Activated CD4-positive, alpha-beta memory T cell treated with anti-CD3 and anti-CD28 coated beads for 36 hours (primary cell): ENCODE measurements around the gene SIPA1L3. TPM values are rescaled to one million over a fixed set of nuclear protein-coding genes. Genes with fewer than 3 reads are reported as not detected.
A peak's percentile ranks its signal among the peaks of the same experiment; 100 is the strongest.
"Not testable (repeated sequence)": the region's sequence is repeated elsewhere in the genome, so short reads cannot be mapped to it uniquely, and the experiment has no call there.

Source experiments
- CTCF ChIA-PET: fragments of 350-600 bp; sonication (Branson Sonifier 250); formaldehyde crosslinking; loops from one replicate; lab custom pipeline; 2021; ENCODE audit warnings: antibody characterized with exemption, inconsistent platforms; lab: Charles Lee
- POLR2A ChIA-PET: fragments of 350-600 bp; sonication (Branson Sonifier 250); formaldehyde crosslinking; loops from one replicate; lab custom pipeline; 2021; ENCODE audit warnings: antibody characterized with exemption; lab: Charles Lee
- DNase-seq: peaks from one replicate; pipeline ENCODE4 v3.0.0-alpha.2; 2020
- H3K27ac Mint-ChIP-seq: one replicate; pipeline ENCODE4 v1.8.0; 2021; ENCODE audit warnings: mixed read lengths
- H3K27me3 Mint-ChIP-seq: one replicate; pipeline ENCODE4 v1.8.0; 2021; ENCODE audit warnings: mixed read lengths
- H3K36me3 Mint-ChIP-seq: one replicate; pipeline ENCODE4 v1.8.0; 2021; ENCODE audit warnings: mixed read lengths
- H3K4me1 Mint-ChIP-seq: one replicate; pipeline ENCODE4 v1.8.0; 2021; ENCODE audit warnings: low read depth, mixed read lengths
- H3K4me3 Mint-ChIP-seq: one replicate; pipeline ENCODE4 v1.8.0; 2021; ENCODE audit warnings: mild to moderate bottlenecking, mixed read lengths
- H3K9me3 Mint-ChIP-seq: one replicate; pipeline ENCODE4 v1.8.0; 2021; ENCODE audit warnings: mixed read lengths
- intact Hi-C: fragments of 100-400 bp; cut with micrococcal nuclease; formaldehyde crosslinking; loops from one replicate; pipeline ENCODE4 v1.15.1; 2023
- total RNA-seq, 2 experiments: library from RNA; stranded (reverse); gene quantifications; one replicate each; pipeline ENCODE4 v1.2.3, GENCODE V29; 2021

SIPA1L3 gene
- total RNA-seq, 2 experiments from 2014 or later: 10.3 to 12.1 TPM

DNA sequence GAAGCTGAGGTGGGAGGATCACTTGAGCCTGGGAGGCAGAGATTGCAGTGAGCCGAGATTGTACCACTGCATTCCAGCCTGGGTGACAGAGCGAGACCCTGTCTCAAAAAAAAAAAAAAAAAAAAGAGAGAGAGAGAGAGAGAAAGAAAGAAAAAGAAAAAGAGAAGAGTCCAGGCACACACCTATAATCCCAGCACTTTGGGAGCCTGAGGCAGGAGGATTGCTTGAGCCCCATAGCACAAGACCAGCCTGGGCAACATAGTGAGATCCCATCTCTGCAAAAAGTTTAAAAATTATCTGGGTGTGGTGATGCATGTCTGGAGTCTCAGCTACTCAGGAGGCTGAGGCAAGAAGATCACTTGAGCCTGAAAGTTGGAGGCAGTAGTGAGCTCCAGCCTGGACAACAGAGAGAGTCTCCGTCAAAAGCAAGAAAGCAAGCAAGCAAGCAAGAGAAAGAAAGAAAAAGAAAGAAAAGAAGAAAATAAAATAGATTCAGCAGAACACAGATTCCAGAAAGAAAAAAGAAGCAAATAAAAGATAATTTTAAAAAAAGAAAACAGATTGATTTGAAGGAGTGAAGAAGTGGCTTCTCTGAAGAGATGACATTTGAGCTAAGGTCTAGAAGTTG lies 323.6 kb downstream of the SIPA1L3 start:
- CTCF ChIA-PET: interaction anchor here (1.0 to 2.4 kb wide), 3 partner anchors 35 to 136 kb away, joined by 4 to 8 read pairs (median 6); partner anchors contain the start of genes CATSPERG and SPINT2
- H3K4me3 Mint-ChIP-seq, H3K27ac Mint-ChIP-seq, H3K36me3 Mint-ChIP-seq, H3K9me3 Mint-ChIP-seq, DNase-seq, intact Hi-C loops: not testable (repeated sequence)
- POLR2A ChIA-PET: interaction anchor here (0.8 kb wide), 1 partner anchor 144 kb away, joined by 4 read pairs; the partner anchor contains the start of gene PSMD8
- Mint-ChIP-seq H3K27me3 (peaks cover 38% of the 10 kb centered on the region), H3K4me1 (peaks cover 12% of the 10 kb centered on the region)

DNA sequence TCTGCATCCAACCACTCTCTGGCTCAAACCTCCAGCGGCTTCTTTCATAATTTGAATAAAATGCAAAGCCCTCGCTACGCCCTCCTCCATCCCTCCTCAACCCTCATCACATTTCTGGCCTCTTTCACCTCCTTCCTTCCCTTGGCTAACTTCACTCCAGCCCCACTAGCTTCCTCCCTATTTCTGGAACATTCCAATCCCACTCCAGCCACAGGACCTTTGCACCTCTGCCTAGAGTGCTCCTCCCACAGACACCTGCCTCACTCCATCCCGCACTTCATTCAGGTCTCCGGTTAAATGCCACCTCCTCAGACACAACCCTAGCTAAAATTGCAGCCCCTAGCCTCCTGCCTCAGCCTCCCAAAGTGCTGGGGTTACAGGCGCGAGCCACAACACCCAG lies 324.9 kb downstream of the SIPA1L3 start:
- Mint-ChIP-seq H3K9me3 (no peaks in the 10 kb centered on the region), H3K4me1 (peaks cover 12% of the 10 kb centered on the region), H3K36me3 (no peaks in the 10 kb centered on the region), H3K27me3 (peaks cover 29% of the 10 kb centered on the region), H3K27ac (no peak overlapping the region), H3K4me3 (no peak overlapping the region)
- ChIA-PET CTCF (interaction anchor here (1.0 to 1.6 kb wide), 3 partner anchors 12 to 330 kb away, joined by 3 to 6 read pairs (median 5); partner anchors contain the start of gene CATSPERG), POLR2A (no interaction called here)
- no peak for DNase-seq
- intact Hi-C loops: loop anchor here (2.0 kb wide), 1 partner anchor 105 kb away; no protein-coding TSS in a partner anchor

DNA sequence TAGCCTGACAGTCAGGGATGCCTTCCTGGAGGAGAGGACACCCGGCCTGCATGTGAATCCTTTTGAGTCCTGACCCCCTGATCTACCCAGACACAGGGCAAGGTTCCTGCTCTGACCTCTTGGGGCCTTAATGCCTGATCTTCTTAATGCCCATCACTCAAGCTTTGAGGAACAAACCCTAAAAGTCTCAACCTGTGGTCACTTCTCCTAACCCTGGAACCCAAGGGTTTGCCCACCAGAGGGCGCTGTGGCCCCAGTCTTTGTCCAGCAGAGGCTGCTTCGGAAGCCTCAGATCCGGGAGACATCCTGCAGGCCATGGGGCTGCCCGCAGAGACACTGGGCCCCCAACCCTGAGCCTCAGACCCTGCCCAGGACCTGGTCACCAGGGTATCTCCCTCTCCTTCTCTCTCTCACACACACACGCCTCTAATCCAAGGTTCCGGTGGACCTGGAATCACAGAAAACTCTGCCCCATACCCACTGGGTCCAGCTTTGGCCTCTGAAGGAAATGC lies 326.8 kb downstream of the SIPA1L3 start:
- intact Hi-C loops: loop anchor here (2.0 kb wide), 1 partner anchor 103 kb away; no protein-coding TSS in a partner anchor
- peak; percentile 90 for DNase-seq
- H3K9me3 Mint-ChIP-seq: no peaks in the 10 kb centered on the region
- H3K36me3 Mint-ChIP-seq: no peaks in the 10 kb centered on the region
- H3K4me3 Mint-ChIP-seq: no peak overlapping the region
- POLR2A ChIA-PET: no interaction called here
- peaks cover 23% of the 10 kb centered on the region for H3K27me3 Mint-ChIP-seq
- CTCF ChIA-PET: interaction anchor here (0.5 to 3.1 kb wide), 13 partner anchors 8 to 331 kb away, joined by 3 to 16 read pairs (median 4); partner anchors contain the start of genes CATSPERG, FAM98C and PSMD8
- peaks cover 3% of the 10 kb centered on the region for H3K4me1 Mint-ChIP-seq
- H3K27ac Mint-ChIP-seq: peak overlapping the region; percentile 8

DNA sequence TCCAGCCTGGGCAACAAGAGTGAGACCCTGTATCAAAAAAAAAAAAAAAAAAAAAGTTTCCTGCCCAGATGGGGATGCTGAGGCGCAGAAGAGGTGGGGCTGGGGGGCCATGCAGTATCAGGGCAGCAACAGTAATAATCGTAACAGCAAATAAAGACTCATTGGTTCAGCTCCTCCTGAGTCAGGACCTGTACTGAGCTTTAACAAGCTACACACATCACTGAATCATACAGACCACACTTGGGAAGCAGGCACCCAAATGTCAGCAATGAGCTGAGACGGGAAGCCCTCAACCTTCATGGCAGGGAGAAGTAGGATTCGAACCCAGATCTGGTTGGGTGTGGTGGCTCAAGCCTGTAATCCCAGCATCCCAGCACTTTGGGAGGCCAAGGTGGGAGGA lies 327.6 kb downstream of the SIPA1L3 start:
- intact Hi-C loops: no loop called here
- H3K27me3 Mint-ChIP-seq: peaks cover 22% of the 10 kb centered on the region

DNA sequence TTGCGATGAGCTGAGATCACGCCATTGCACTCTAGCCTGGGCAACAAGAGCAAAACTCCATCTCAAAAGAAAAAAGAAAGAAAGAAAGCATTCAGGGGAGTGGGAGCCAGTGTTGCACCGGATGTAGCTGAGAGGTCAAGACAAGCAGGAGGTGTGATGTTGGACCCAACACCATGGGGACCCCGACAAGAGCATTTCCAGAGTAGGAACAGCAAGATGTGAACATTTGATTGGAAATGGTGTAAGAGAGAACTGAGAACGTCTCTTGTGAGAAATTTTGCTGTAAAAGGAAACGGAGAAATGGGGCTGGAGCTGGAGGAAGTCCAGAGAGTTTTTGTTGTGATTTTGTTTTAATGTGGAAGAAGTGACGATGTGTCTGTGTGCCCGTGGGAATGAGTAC lies 332.8 kb downstream of the SIPA1L3 start:
- DNase-seq: no peak
- ChIA-PET POLR2A (no interaction called here), CTCF (interaction anchor here (0.7 to 5.1 kb wide), 2 partner anchors 95 to 230 kb away, joined by 3 to 47 read pairs; partner anchors contain the start of gene CATSPERG)
- intact Hi-C loops: no loop called here
- Mint-ChIP-seq H3K27me3 (peaks cover 5% of the 10 kb centered on the region), H3K4me3 (no peak overlapping the region), H3K4me1 (peaks cover 2% of the 10 kb centered on the region), H3K27ac (no peak overlapping the region), H3K36me3 (no peaks in the 10 kb centered on the region), H3K9me3 (no peaks in the 10 kb centered on the region)

More for the DNA sequence above, 327.6 kb downstream of the SIPA1L3 start:
- ChIA-PET POLR2A (no interaction called here), CTCF (interaction anchor here (0.5 to 3.1 kb wide), 15 partner anchors 8 to 606 kb away, joined by 3 to 16 read pairs (median 4); partner anchors contain the start of genes CATSPERG, PPP1R14A, PSMD8 and SIPA1L3)
- DNase-seq: no peak
- no peaks in the 10 kb centered on the region for H3K9me3 Mint-ChIP-seq
- H3K4me3 Mint-ChIP-seq: no peak overlapping the region
- no peaks in the 10 kb centered on the region for H3K36me3 Mint-ChIP-seq
- no peak overlapping the region for H3K27ac Mint-ChIP-seq
- H3K4me1 Mint-ChIP-seq: no peaks in the 10 kb centered on the region

DNA sequence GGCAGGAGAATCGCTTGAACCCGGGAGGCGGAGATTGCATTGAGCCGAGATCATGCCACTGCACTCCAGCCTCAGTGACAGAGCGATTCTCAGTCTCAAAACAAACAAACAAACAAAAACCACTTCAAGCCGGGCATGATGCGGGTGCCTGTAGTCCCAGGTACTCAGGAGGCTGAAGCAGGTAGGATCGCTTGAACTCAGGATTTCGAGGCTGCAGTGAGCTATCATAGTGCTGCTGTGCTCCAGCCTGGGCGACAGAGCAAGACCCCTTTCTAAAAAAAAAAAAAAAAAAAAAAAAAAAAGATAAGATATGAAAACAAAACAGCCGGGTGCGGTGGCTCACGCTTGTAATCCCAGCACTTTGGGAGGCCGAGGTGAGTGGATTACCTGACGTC lies 336.3 kb downstream of the SIPA1L3 start:
- H3K9me3 Mint-ChIP-seq: no peaks in the 10 kb centered on the region
- POLR2A ChIA-PET: interaction anchor here (0.6 kb wide), 1 partner anchor 35 kb away, joined by 3 read pairs; no protein-coding TSS in a partner anchor
- no peak overlapping the region for H3K4me3 Mint-ChIP-seq
- no peak overlapping the region for H3K27ac Mint-ChIP-seq
- peaks cover 2% of the 10 kb centered on the region for H3K4me1 Mint-ChIP-seq
- H3K27me3 Mint-ChIP-seq: no peaks in the 10 kb centered on the region
- intact Hi-C loops: no loop called here
- H3K36me3 Mint-ChIP-seq: no peaks in the 10 kb centered on the region
- DNase-seq: no peak
- CTCF ChIA-PET: interaction anchor here (0.7 to 5.1 kb wide), 15 partner anchors 9 to 904 kb away, joined by 3 to 47 read pairs (median 7); partner anchors contain the start of genes CATSPERG, FAM98C, KCNK6 and PSMD8

DNA sequence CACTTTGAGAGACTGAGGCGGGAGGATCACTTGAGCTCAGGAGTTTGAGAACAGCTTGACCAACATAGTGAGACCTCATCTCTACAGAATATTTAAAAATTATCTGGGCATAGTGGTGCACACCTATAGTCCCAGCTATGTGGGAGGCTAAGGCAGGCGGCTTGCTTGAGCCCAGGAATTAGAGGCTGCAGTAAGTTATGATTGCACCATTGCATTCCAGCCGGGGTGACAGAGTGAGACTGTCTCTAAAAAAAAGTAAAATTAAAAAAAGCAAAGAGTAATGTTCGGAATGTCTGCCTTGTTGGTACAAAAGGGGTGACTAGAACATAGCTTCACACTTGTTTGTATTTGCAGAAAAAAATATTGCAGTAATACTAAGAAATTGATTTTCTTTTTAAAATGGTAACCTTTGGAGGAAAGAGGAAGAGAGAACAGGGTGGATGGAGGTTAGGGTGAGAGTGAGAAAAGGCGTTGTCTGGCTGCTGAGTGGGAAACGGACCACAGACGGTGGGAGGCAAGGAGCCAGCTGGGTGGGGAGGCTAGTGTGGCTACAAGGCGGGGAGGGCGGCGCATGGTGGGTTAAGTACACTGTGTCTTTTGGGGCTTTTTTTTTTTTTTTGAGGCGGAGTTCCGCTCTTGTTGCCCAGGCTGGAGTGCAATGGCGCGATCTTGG lies 339.0 kb downstream of the SIPA1L3 start:
- H3K4me1 Mint-ChIP-seq: peaks cover 2% of the 10 kb centered on the region
- ChIA-PET POLR2A (no interaction called here), CTCF (interaction anchor here (0.9 to 2.2 kb wide), 5 partner anchors 74 to 343 kb away, joined by 3 to 6 read pairs (median 5); partner anchors contain the start of genes CATSPERG and KCNK6)
- no peak for DNase-seq
- no peak overlapping the region for H3K4me3 Mint-ChIP-seq
- H3K27ac Mint-ChIP-seq: no peak overlapping the region
- H3K27me3 Mint-ChIP-seq: no peaks in the 10 kb centered on the region
- H3K36me3 Mint-ChIP-seq: no peaks in the 10 kb centered on the region
- intact Hi-C loops: no loop called here
- no peaks in the 10 kb centered on the region for H3K9me3 Mint-ChIP-seq

- H3K36me3 Mint-ChIP-seq: no peaks in the 10 kb centered on the region
- H3K27me3 Mint-ChIP-seq: peaks cover 3% of the 10 kb centered on the region
- H3K27ac Mint-ChIP-seq: no peak overlapping the region
- no peak overlapping the region for H3K4me3 Mint-ChIP-seq
- H3K9me3 Mint-ChIP-seq: no peaks in the 10 kb centered on the region
- ChIA-PET POLR2A (interaction anchor here (0.7 kb wide), 1 partner anchor 428 kb away, joined by 4 read pairs; no protein-coding TSS in a partner anchor), CTCF (interaction anchor here (1.3 to 2.1 kb wide), 3 partner anchors 89 to 344 kb away, joined by 3 to 6 read pairs (median 5); partner anchors contain the start of gene CATSPERG)
- H3K4me1 Mint-ChIP-seq: peaks cover 2% of the 10 kb centered on the region
- intact Hi-C loops: no loop called here
- DNase-seq: no peak
Observed at GRCh38 chr19:38247126-38247525, 340.1 kb downstream of the SIPA1L3 start.

GRCh38 chr19:38247734-38248268 lies 340.8 kb downstream of the SIPA1L3 start:
- CTCF ChIA-PET: no interaction called here

DNA sequence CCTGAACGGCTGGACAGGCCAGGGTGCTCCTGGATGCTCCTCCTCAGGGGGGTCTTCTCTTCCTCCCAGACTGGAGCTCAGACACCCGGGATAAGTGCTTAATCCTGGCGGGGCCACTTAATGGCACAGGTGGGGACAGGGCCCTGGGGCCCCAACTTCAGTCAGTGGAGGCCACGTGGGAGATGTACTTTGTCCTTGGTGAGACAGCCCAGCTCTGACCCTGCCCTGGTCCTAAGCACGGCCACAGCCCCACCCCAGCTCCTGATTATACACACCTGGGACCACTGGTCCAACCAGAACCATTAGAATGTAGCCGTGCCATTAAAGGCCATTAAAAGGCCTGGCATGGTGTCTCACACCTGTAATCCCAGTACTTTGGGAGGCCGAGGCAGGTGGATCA lies 341.4 kb downstream of the SIPA1L3 start:
- Mint-ChIP-seq H3K36me3 (no peaks in the 10 kb centered on the region), H3K27me3 (peaks cover 3% of the 10 kb centered on the region), H3K9me3 (no peaks in the 10 kb centered on the region), H3K4me1 (peaks cover 2% of the 10 kb centered on the region), H3K4me3 (no peak overlapping the region), H3K27ac (no peak overlapping the region)
- intact Hi-C loops: no loop called here
- no peak for DNase-seq
- CTCF ChIA-PET: interaction anchor here (0.9 kb wide), 1 partner anchor 91 kb away, joined by 3 read pairs; no protein-coding TSS in a partner anchor
- POLR2A ChIA-PET: interaction anchor here (0.6 to 0.7 kb wide), 2 partner anchors 107 to 622 kb away, joined by 3 read pairs; no protein-coding TSS in a partner anchor

More at GRCh38 chr19:38247734-38248268, 340.8 kb downstream of the SIPA1L3 start:
- no peaks in the 10 kb centered on the region for H3K9me3 Mint-ChIP-seq
- POLR2A ChIA-PET: interaction anchor here (0.7 kb wide), 2 partner anchors 106 to 427 kb away, joined by 3 to 4 read pairs; no protein-coding TSS in a partner anchor
- peaks cover 3% of the 10 kb centered on the region for H3K27me3 Mint-ChIP-seq
- no peak overlapping the region for H3K4me3 Mint-ChIP-seq
- H3K4me1 Mint-ChIP-seq: peaks cover 2% of the 10 kb centered on the region
- no peak for DNase-seq
- H3K27ac Mint-ChIP-seq: no peak overlapping the region
- intact Hi-C loops: no loop called here
- no peaks in the 10 kb centered on the region for H3K36me3 Mint-ChIP-seq

DNA sequence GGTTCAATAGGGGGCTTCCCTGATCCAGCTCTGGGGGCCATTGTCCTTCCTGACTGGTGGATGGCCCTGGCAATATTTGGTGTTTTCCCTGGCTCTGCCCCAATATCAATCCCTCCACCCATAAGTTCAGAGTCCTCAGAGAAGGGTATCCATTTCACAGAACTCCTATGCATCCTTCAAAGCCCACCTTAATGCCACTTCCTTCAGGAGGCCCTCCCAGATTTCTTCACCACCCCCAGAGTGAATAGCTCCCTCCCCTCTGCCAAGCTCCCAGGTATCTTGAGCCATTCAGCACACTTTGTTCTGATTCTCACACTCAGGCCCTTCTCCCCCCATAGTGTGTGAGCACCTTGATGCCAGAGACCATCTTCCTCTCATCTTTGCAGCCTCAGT lies 343.4 kb downstream of the SIPA1L3 start:
- H3K36me3 Mint-ChIP-seq: no peaks in the 10 kb centered on the region
- no peak overlapping the region for H3K27ac Mint-ChIP-seq
- ChIA-PET POLR2A (no interaction called here), CTCF (no interaction called here)
- no peaks in the 10 kb centered on the region for H3K4me1 Mint-ChIP-seq
- intact Hi-C loops: no loop called here
- no peaks in the 10 kb centered on the region for H3K9me3 Mint-ChIP-seq
- H3K27me3 Mint-ChIP-seq: peaks cover 10% of the 10 kb centered on the region
- DNase-seq: no peak
- H3K4me3 Mint-ChIP-seq: no peak overlapping the region
